HepG2 (cell line): ENCODE measurements around the gene WIPF2. TPM values are rescaled to one million over a fixed set of nuclear protein-coding genes. Genes with fewer than 3 reads are reported as not detected.

ENCODE experiments used
- ATAC-seq: fragments of 200-7000 bp; cut with Tn5 transposase; 3 replicates; pipeline ENCODE4 v1.9.1; 2020; ENCODE audit warnings: mild to moderate bottlenecking, moderate library complexity
- BruUV-seq: library from RNA; stranded (reverse); fragments of 400-500 nt; replicated peaks from 2 replicates; lab custom pipeline; 2021; lab: Mats Ljungman, UMichigan
- CTCF ChIA-PET: fragments of 300-600 bp; formaldehyde crosslinking; extraction: SDS; loops from one replicate; lab custom pipeline; 2021; ENCODE audit warnings: low total read pairs, inconsistent platforms, low intra/inter-chr PET ratio; lab: Yijun Ruan, JAX
- POLR2A ChIA-PET: fragments of 350-600 bp; sonication (Branson Sonifier 250); formaldehyde crosslinking; loops from one replicate; lab custom pipeline; 2020; ENCODE audit warnings: antibody characterized with exemption, inconsistent platforms; lab: Yijun Ruan, JAX
- DNase-seq: peaks from one replicate; pipeline ENCODE4 v3.0.0-alpha.2; 2015; ENCODE audit warnings: low spot score
- FAIRE-seq: peaks from 3 replicates; lab custom pipeline; 2011; peaks lifted over from hg19 to GRCh38; lab: Jason Lieb, UNC
- H2AFZ ChIP-seq: one replicate; pipeline ENCODE4 v1.6.1; 2011; ENCODE audit warnings: low read length, inconsistent platforms
- H3K27ac ChIP-seq: fragments of 300-600 bp; 3 replicates; pipeline ENCODE4 v1.8.0; 2011; ENCODE audit warnings: mixed run types, mild to moderate bottlenecking, mixed read lengths, low read length, inconsistent platforms; ENCODE audit not compliant: insufficient read depth; ENCODE audit errors: extremely low read length
- H3K27me3 ChIP-seq, 2 experiments: fragments of 200-600 bp in 1 of 2; 2 replicates in 1 of 2; 3 replicates in 1 of 2; pipeline versions ENCODE4 v1.6.0 to v1.8.0; 2011; ENCODE audit warnings: low read length in 2 of 2, mild to moderate bottlenecking in 2 of 2, moderate library complexity in 2 of 2, inconsistent platforms in 1 of 2; ENCODE audit not compliant: insufficient read depth in 2 of 2, control insufficient read depth in 1 of 2
- H3K36me3 ChIP-seq, 2 experiments: fragments of 200-600 bp in 1 of 2; replicated peaks in 1 of 2; 2 replicates in 1 of 2; 3 replicates in 1 of 2; pipeline versions ENCODE4 v1.5.1 to v1.8.0; 2011; ENCODE audit warnings: low read length in 2 of 2, inconsistent platforms in 1 of 2; ENCODE audit not compliant: insufficient read depth in 2 of 2, control insufficient read depth in 1 of 2
- H3K4me1 ChIP-seq: 2 replicates; pipeline ENCODE4 v1.5.1; 2012; ENCODE audit warnings: low read length, inconsistent platforms; ENCODE audit not compliant: insufficient read depth
- H3K4me2 ChIP-seq: 2 replicates; pipeline ENCODE4 v1.6.0; 2011; ENCODE audit warnings: low read depth, low read length, inconsistent platforms
- H3K4me3 ChIP-seq, 3 experiments: fragments of 200-600 bp in 1 of 3; sonication (generic), shearing (Covaris generic) in 1 of 3; replicated peaks in 1 of 3; 2 replicates each; pipeline ENCODE4 v1.5.1; 2011 to 2016; ENCODE audit warnings: low read length in 3 of 3, inconsistent platforms in 2 of 3, low read depth in 2 of 3, mild to moderate bottlenecking in 2 of 3, control low read depth in 1 of 3, mixed read lengths in 1 of 3; ENCODE audit not compliant: insufficient read depth in 1 of 3
- H3K79me2 ChIP-seq: one replicate; pipeline ENCODE4 v1.6.1; 2011; ENCODE audit warnings: low read length, inconsistent platforms; ENCODE audit not compliant: insufficient read depth
- H3K9ac ChIP-seq: 2 replicates; pipeline ENCODE4 v1.6.0; 2011; ENCODE audit warnings: mild to moderate bottlenecking, low read depth, low read length, inconsistent platforms; ENCODE audit not compliant: insufficient read depth
- H3K9me3 ChIP-seq: 2 replicates; pipeline ENCODE4 v1.5.1; 2012; ENCODE audit warnings: mild to moderate bottlenecking, low read length
- H4K20me1 ChIP-seq: 2 replicates; pipeline ENCODE4 v1.6.0; 2011; ENCODE audit warnings: inconsistent platforms, mild to moderate bottlenecking, low read length, moderate library complexity; ENCODE audit not compliant: insufficient read depth
- AGO2 ChIP-seq: fragments of 200-400 bp; formaldehyde crosslinking; optimal IDR thresholded peaks from 2 replicates; pipeline ENCODE3; 2017; ENCODE audit warnings: mild to moderate bottlenecking, low read depth, low read length, moderate library complexity
- CCAR2 ChIP-seq: fragments of 200-400 bp; formaldehyde crosslinking; optimal IDR thresholded peaks from 2 replicates; pipeline ENCODE3; 2018; ENCODE audit warnings: low read depth, mild to moderate bottlenecking, low read length, moderate library complexity
- EEA1 ChIP-seq: sonication (generic); formaldehyde crosslinking; IDR thresholded peaks from 2 replicates; pipeline ENCODE4 v1.5.1; 2020; ENCODE audit warnings: mild to moderate bottlenecking, missing genetic modification reagents, borderline replicate concordance
- NRL ChIP-seq: sonication (generic); formaldehyde crosslinking; IDR thresholded peaks from 2 replicates; pipeline ENCODE4 v1.5.0; 2020; ENCODE audit warnings: missing genetic modification reagents, mild to moderate bottlenecking, moderate library complexity, borderline replicate concordance
- PCBP1 ChIP-seq: fragments of 200-400 bp; formaldehyde crosslinking; IDR thresholded peaks from 2 replicates; pipeline ENCODE4 v1.6.1; 2017; ENCODE audit warnings: mild to moderate bottlenecking, low read depth, low read length, borderline replicate concordance
- PHF21A ChIP-seq: sonication (generic); formaldehyde crosslinking; IDR thresholded peaks from 2 replicates; pipeline ENCODE4 v1.5.0; 2020; ENCODE audit warnings: mild to moderate bottlenecking, missing genetic modification reagents
- POLR2G ChIP-seq: fragments of 200-400 bp; formaldehyde crosslinking; IDR thresholded peaks from 2 replicates; pipeline ENCODE4 v1.6.1; 2018; ENCODE audit warnings: mild to moderate bottlenecking, low read depth, low read length, moderate library complexity
- SMYD3 ChIP-seq: sonication (generic); formaldehyde crosslinking; IDR thresholded peaks from 2 replicates; pipeline ENCODE4 v1.8.1; 2023; ENCODE audit warnings: mild to moderate bottlenecking, missing genetic modification reagents
- THYN1 ChIP-seq: sonication (generic); formaldehyde crosslinking; IDR thresholded peaks from 2 replicates; pipeline ENCODE4 v1.8.1; 2023; ENCODE audit warnings: low read depth, mild to moderate bottlenecking, moderate library complexity, missing genetic modification reagents, borderline replicate concordance
- ZMYM3 ChIP-seq: sonication (generic); formaldehyde crosslinking; IDR thresholded peaks from 2 replicates; pipeline ENCODE4 v1.5.1; 2020; ENCODE audit warnings: mild to moderate bottlenecking, missing genetic modification reagents
- ZNF251 ChIP-seq: sonication (generic); formaldehyde crosslinking; IDR thresholded peaks from 2 replicates; pipeline ENCODE4 v1.9.0; 2021; ENCODE audit warnings: mild to moderate bottlenecking, missing genetic modification reagents
- ZNF543 ChIP-seq: sonication (generic); formaldehyde crosslinking; IDR thresholded peaks from 2 replicates; pipeline ENCODE4 v1.4.0; 2020; ENCODE audit warnings: mild to moderate bottlenecking, missing genetic modification reagents
- WGBS: methylation state at CpG from one replicate; pipeline ENCODE4 v1.1.6; 2017; ENCODE audit warnings: low lambda C conversion rate; 5-methylcytosine and 5-hydroxymethylcytosine counted together
- in situ Hi-C: cut with HindIII; loops from 2 replicates; pipeline ENCODE4 v1.10.0; 2017; ENCODE audit warnings: low pct_unique_long_range_greater_than_20kb; ENCODE audit not compliant: extremely low pct_ligation_motif_present
- intact Hi-C: fragments of 100-400 bp; cut with micrococcal nuclease; formaldehyde crosslinking; loops from one replicate; pipeline ENCODE4 v1.10.0; 2022; ENCODE audit not compliant: unreplicated experiment
- polyA plus RNA-seq, 8 experiments: library from polyadenylated mRNA; depleted of rRNA in 3 of 8; stranded (reverse) in 7 of 8; unstranded in 1 of 8; fragments of >200 nt; fragmentation: Illumina TruSeq in 4 of 8; extraction: Trizol in 4 of 8; gene quantifications; 2 replicates each; pipeline versions ENCODE4 v1.2.1 to v1.2.3, GENCODE V29; 2011 to 2016; ENCODE audit warnings: low read depth in 4 of 8, missing spikeins in 1 of 8, mixed read lengths in 1 of 8; ENCODE audit not compliant: insufficient read depth in 1 of 8
- total RNA-seq, 5 experiments: library from RNA; depleted of rRNA; stranded (reverse); fragments of >200 nt; fragmentation: Illumina TruSeq; extraction: Trizol; gene quantifications; 2 replicates each; pipeline ENCODE4 v1.2.3, GENCODE V29; 2016; ENCODE audit warnings: low read depth in 1 of 5

The WIPF2 gene
- total and polyA plus RNA-seq, 2 of the 13 experiments (the other 11 are each of a cell fraction or from before 2014, with no cell fraction given) = 7.2 to 10.8 TPM

DNA sequence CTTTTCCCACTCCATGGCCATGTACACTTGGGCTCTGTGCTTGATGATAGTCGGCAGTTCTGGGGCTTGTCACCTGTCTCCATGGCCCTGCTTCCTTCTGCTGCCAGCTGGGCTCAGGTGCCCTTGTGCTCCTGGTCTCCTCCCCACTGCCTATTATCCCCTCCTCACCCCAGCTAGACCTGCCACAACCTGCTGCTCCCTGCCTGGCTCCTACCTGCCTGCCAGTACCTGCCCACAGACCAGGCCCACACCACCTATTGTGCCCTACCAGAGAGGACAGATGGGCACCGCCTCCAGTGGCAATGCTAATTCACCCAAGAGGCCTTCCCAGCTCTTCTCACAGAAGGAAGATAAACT, 42.4 kb upstream of the WIPF2 start:
- no peak overlapping the region for H3K9ac ChIP-seq

GRCh38 chr17:40177275-40177874, 41.7 kb upstream of the WIPF2 start, which contains the start of gene RAPGEFL1:
TSS of gene RAPGEFL1 (plus strand) at chr17:40177470. CDS start at chr17:40177862, 392 bp downstream.
- intact Hi-C loops = no loop called here
- TF ChIP-seq AGO2 (peak; percentile 74), ZNF543 (CRISPR knock-in tag) (no peak), THYN1 (CRISPR knock-in tag) (no peak), ZNF251 (no peak), PCBP1 (no peak), CCAR2 (no peak), ZMYM3 (CRISPR knock-in tag) (no peak), POLR2G (no peak), SMYD3 (CRISPR knock-in tag) (no peak)
- peaks cover 13 to 23% of the 10 kb centered on the region in 2 experiments; a peak in 4 of 5 replicates for H3K36me3 ChIP-seq
- DNase-seq (no peak), ATAC-seq (no peak), FAIRE-seq (no peak)
- WGBS = 97% methylated on average over 57 of the region's 57 CpGs
- H3K4me2 ChIP-seq = no peak within 1 kb of the TSS
- H3K9ac ChIP-seq = no peak within 1 kb of the TSS
- in situ Hi-C loops = no loop called here
- H3K4me3 ChIP-seq = no peak within 1 kb of the TSS
- POLR2A ChIA-PET = no interaction called here
- CTCF ChIA-PET = no interaction called here
- H2AFZ ChIP-seq = no peak within 1 kb of the TSS
- no peaks in the 10 kb centered on the region for H3K27me3 ChIP-seq
- BruUV-seq = no TSS peak
- H4K20me1 ChIP-seq = no peaks in the 10 kb centered on the region
- H3K9me3 ChIP-seq = no peaks in the 10 kb centered on the region
- no peak within 1 kb of the TSS for H3K27ac ChIP-seq
- peaks cover 30% of the 10 kb centered on the region for H3K4me1 ChIP-seq
- no peaks in the 10 kb centered on the region for H3K79me2 ChIP-seq

More for the DNA sequence above, 42.4 kb upstream of the WIPF2 start:
- BruUV-seq = no TSS peak
- intact Hi-C loops (no loop called here), in situ Hi-C loops (no loop called here)
- DNase-seq (no peak), FAIRE-seq (no peak), ATAC-seq (no peak)
- H3K27me3 ChIP-seq = no peaks in the 10 kb centered on the region
- no peak overlapping the region for H3K4me3 ChIP-seq
- POLR2A ChIA-PET = no interaction called here
- H3K36me3 ChIP-seq = peaks cover 17 to 29% of the 10 kb centered on the region in 2 experiments
- CTCF ChIA-PET = no interaction called here
- TF ChIP-seq EEA1 (0 out of 2 replicates have a peak, but pooled peaks have one; percentile 22), PHF21A (CRISPR knock-in tag) (no peak), NRL (peak; percentile 55; the same call in 1 of the 2 replicates)
- H3K9me3 ChIP-seq = no peaks in the 10 kb centered on the region
- no peak overlapping the region for H3K27ac ChIP-seq
- peaks cover 36% of the 10 kb centered on the region for H3K4me1 ChIP-seq
- WGBS = 89% methylated on average over 2 of the region's 2 CpGs
- no peak overlapping the region for H3K4me2 ChIP-seq
- H4K20me1 ChIP-seq = no peaks in the 10 kb centered on the region
- no peaks in the 10 kb centered on the region for H3K79me2 ChIP-seq
- H2AFZ ChIP-seq = no peak overlapping the region
